IMR-90 (cell line): ENCODE results near the gene DBNDD1. TPM values are rescaled to one million over a fixed set of nuclear protein-coding genes. Genes with fewer than 3 reads are reported as not detected.
A peak's percentile ranks its signal among the peaks of the same experiment; 100 is the strongest.

ENCODE experiments used
- ATAC-seq: fragments of 200-7000 bp; cut with Tn5 transposase; 2 replicates; pipeline ENCODE4 v1.9.1; 2020; ENCODE audit warnings: low read depth, mild to moderate bottlenecking, moderate library complexity
- BruUV-seq: library from RNA; stranded (reverse); fragments of 400-500 nt; replicated peaks from 2 replicates; lab custom pipeline; 2021; lab: Mats Ljungman, UMichigan
- CTCF ChIA-PET: fragments of 300-600 bp; formaldehyde crosslinking; extraction: SDS; loops from one replicate; lab custom pipeline; 2021; ENCODE audit warnings: antibody characterized with exemption; lab: Yijun Ruan, JAX
- POLR2A ChIA-PET: fragments of 300-600 bp; sonication (Branson Sonifier 250); formaldehyde crosslinking; loops from one replicate; lab custom pipeline; 2022; ENCODE audit warnings: antibody characterized with exemption; ENCODE audit not compliant: unreplicated experiment; lab: Charles Lee
- DNase-seq: peaks from one replicate; pipeline ENCODE4 v3.0.0; 2013
- H2AFZ ChIP-seq: replicated peaks from 2 replicates; pipeline ENCODE3; 2013; ENCODE audit warnings: low read length, mild to moderate bottlenecking; ENCODE audit not compliant: poor library complexity
- H2AK5ac ChIP-seq: 2 replicates; pipeline ENCODE4 v1.6.1; 2013; ENCODE audit warnings: low read depth, low read length, inconsistent platforms
- H2AK9ac ChIP-seq: replicated peaks from 2 replicates; pipeline ENCODE3; 2013; ENCODE audit warnings: mild to moderate bottlenecking, low read depth, low read length, moderate library complexity; ENCODE audit not compliant: poor library complexity
- H2BK120ac ChIP-seq: 2 replicates; pipeline ENCODE4 v1.6.1; 2013; ENCODE audit warnings: low read depth, low read length, inconsistent platforms
- H2BK15ac ChIP-seq: 3 replicates; pipeline ENCODE4 v1.6.1; 2013; ENCODE audit warnings: low read depth, low read length, inconsistent platforms
- H2BK20ac ChIP-seq: 2 replicates; pipeline ENCODE4 v1.6.1; 2013; ENCODE audit warnings: low read depth, mild to moderate bottlenecking, inconsistent platforms, low read length, moderate library complexity
- H2BK5ac ChIP-seq: 2 replicates; pipeline ENCODE4 v1.6.1; 2013; ENCODE audit warnings: mild to moderate bottlenecking, low read depth, low read length, inconsistent platforms; ENCODE audit not compliant: poor library complexity, severe bottlenecking
- H3K14ac ChIP-seq: replicated peaks from 2 replicates; pipeline ENCODE4 v1.6.1; 2013; ENCODE audit warnings: low read depth, low read length, inconsistent platforms
- H3K18ac ChIP-seq: 2 replicates; pipeline ENCODE4 v1.6.1; 2013; ENCODE audit warnings: low read depth, low read length, control low read depth
- H3K23ac ChIP-seq: 2 replicates; pipeline ENCODE4 v1.6.1; 2013; ENCODE audit warnings: low read depth, low read length, inconsistent platforms
- H3K27ac ChIP-seq: 2 replicates; pipeline ENCODE4 v1.5.1; 2013; ENCODE audit warnings: mild to moderate bottlenecking, control low read depth, low read length; ENCODE audit not compliant: insufficient read depth
- H3K27me3 ChIP-seq: 2 replicates; pipeline ENCODE4 v1.6.1; 2013; ENCODE audit warnings: low read length; ENCODE audit not compliant: control insufficient read depth, insufficient read depth
- H3K36me3 ChIP-seq: 2 replicates; pipeline ENCODE4 v1.6.1; 2013; ENCODE audit warnings: low read length, mixed read lengths; ENCODE audit not compliant: control insufficient read depth, insufficient read depth
- H3K4ac ChIP-seq: 2 replicates; pipeline ENCODE4 v1.6.1; 2013; ENCODE audit warnings: low read depth, low read length, inconsistent platforms
- H3K4me1 ChIP-seq: 2 replicates; pipeline ENCODE4 v1.6.1; 2013; ENCODE audit warnings: low read length, mixed read lengths; ENCODE audit not compliant: control insufficient read depth, insufficient read depth
- H3K4me2 ChIP-seq: 2 replicates; pipeline ENCODE4 v1.6.1; 2013; ENCODE audit warnings: low read depth, mild to moderate bottlenecking, control low read depth, low read length, moderate library complexity
- H3K4me3 ChIP-seq: 2 replicates; pipeline ENCODE4 v1.5.1; 2013; ENCODE audit warnings: low read depth, mild to moderate bottlenecking, control low read depth, low read length, moderate library complexity; ENCODE audit not compliant: insufficient read depth
- H3K56ac ChIP-seq: 2 replicates; pipeline ENCODE4 v1.6.1; 2013; ENCODE audit warnings: low read length, inconsistent platforms; ENCODE audit not compliant: insufficient read depth; ENCODE audit errors: extremely low read depth
- H3K79me1 ChIP-seq, 2 experiments: 2 replicates each; pipeline ENCODE4 v1.6.1; 2013; ENCODE audit warnings: low read length in 2 of 2, inconsistent platforms in 1 of 2, low read depth in 1 of 2
- H3K9ac ChIP-seq: 2 replicates; pipeline ENCODE4 v1.6.1; 2013; ENCODE audit warnings: low read depth, low read length, control low read depth
- H3K9me1 ChIP-seq: 2 replicates; pipeline ENCODE4 v1.6.1; 2013; ENCODE audit warnings: low read length, inconsistent platforms; ENCODE audit not compliant: insufficient read depth
- H3K9me3 ChIP-seq: 2 replicates; pipeline ENCODE4 v1.6.1; 2013; ENCODE audit warnings: low read length; ENCODE audit not compliant: control insufficient read depth, insufficient read depth
- H4K20me1 ChIP-seq: 2 replicates; pipeline ENCODE4 v1.6.1; 2013; ENCODE audit warnings: low read length, inconsistent platforms; ENCODE audit not compliant: insufficient read depth
- H4K5ac ChIP-seq: 2 replicates; pipeline ENCODE4 v1.6.1; 2013; ENCODE audit warnings: mild to moderate bottlenecking, low read depth, low read length, control low read depth
- H4K8ac ChIP-seq, 2 experiments: 2 replicates each; pipeline ENCODE4 v1.6.1; 2013; ENCODE audit warnings: low read depth in 2 of 2, low read length in 2 of 2, control low read depth in 1 of 2, inconsistent platforms in 1 of 2
- H4K91ac ChIP-seq: 2 replicates; pipeline ENCODE4 v1.6.1; 2013; ENCODE audit warnings: low read depth, low read length, inconsistent platforms; ENCODE audit not compliant: insufficient read depth
- BHLHE40 ChIP-seq: fragments of 150-350 bp; IDR thresholded peaks from 2 replicates; pipeline ENCODE4 v1.6.1; 2016; ENCODE audit warnings: mild to moderate bottlenecking, low read depth, low read length
- ELK1 ChIP-seq: fragments of 150-350 bp; IDR thresholded peaks from 2 replicates; pipeline ENCODE4 v1.6.1; 2016; ENCODE audit warnings: low read depth, mild to moderate bottlenecking, low read length, moderate library complexity, borderline replicate concordance
- FOS ChIP-seq: fragments of 150-350 bp; IDR thresholded peaks from 2 replicates; pipeline ENCODE4 v1.6.1; 2016; ENCODE audit warnings: low read depth, low read length
- NFE2L2 ChIP-seq: fragments of 150-350 bp; IDR thresholded peaks from 2 replicates; pipeline ENCODE4 v1.6.1; 2016; ENCODE audit warnings: low read depth, mild to moderate bottlenecking, low read length
- WGBS, 2 experiments: methylation state at CpG; one replicate each; pipeline versions ENCODE4 v1.1.5 to v1.1.7; 2013; ENCODE audit warnings: missing lambda C conversion rate in 2 of 2; ENCODE audit not compliant: insufficient read length in 1 of 2; ENCODE audit errors: extremely low coverage in 2 of 2; 5-methylcytosine and 5-hydroxymethylcytosine counted together
- dilution Hi-C: fragments of 300-500 bp; cut with HindIII; formaldehyde crosslinking; loops from one replicate; pipeline ENCODE4 v1.14.3; 2018; ENCODE audit warnings: low sequenced_read_pairs; ENCODE audit not compliant: unreplicated experiment
- in situ Hi-C: fragments of 300-500 bp; cut with MboI; formaldehyde crosslinking; loops from 3 replicates; pipeline ENCODE4 v1.14.3; 2019; ENCODE audit warnings: low sequenced_read_pairs, inconsistent platforms, mixed read lengths
- intact Hi-C: fragments of 100-400 bp; cut with micrococcal nuclease; formaldehyde crosslinking; loops from 2 replicates; pipeline ENCODE4 v1.10.0; 2022
- polyA plus RNA-seq, 3 experiments: library from polyadenylated mRNA; depleted of rRNA; stranded (reverse); fragments of >200 nt; gene quantifications; 2 replicates each; pipeline ENCODE4 v1.2.3, GENCODE V29; 2012; ENCODE audit warnings: low replicate concordance in 1 of 3
- total RNA-seq: library from RNA; depleted of rRNA; stranded (reverse); fragments of >200 nt; gene quantifications from 2 replicates; pipeline ENCODE4 v1.2.3, GENCODE V29; 2012
- TF ChIP-seq, protein P1 (sequence below): fragments of 150-350 bp; IDR thresholded peaks from 2 replicates; pipeline ENCODE4 v1.6.1; 2017; ENCODE audit warnings: mild to moderate bottlenecking, antibody characterized with exemption, low read length, low read depth

DBNDD1 gene
- total and polyA plus RNA-seq, 2 of the 4 experiments (the other 2 are of a cell fraction) = 3.4 to 23.0 TPM

GRCh38 chr16:90046971-90047713 lies 27.9 kb upstream of the DBNDD1 start:
- POLR2A ChIA-PET = no interaction called here
- H3K14ac ChIP-seq = no peak overlapping the region; the same call in 1 of the 2 replicates
- no peak overlapping the region; the same call in 1 of the 2 replicates for H3K27ac ChIP-seq
- peak overlapping the region; percentile 65 to 84; a peak in 3 of 4 replicates for H4K8ac ChIP-seq
- no peaks in the 10 kb centered on the region for H3K9me1 ChIP-seq
- H3K23ac ChIP-seq = peak overlapping the region; percentile 45; the same call in 1 of the 2 replicates
- peak overlapping the region; percentile 20; the same call in 1 of the 2 replicates for H4K91ac ChIP-seq
- H4K20me1 ChIP-seq = no peaks in the 10 kb centered on the region
- no peak overlapping the region for H3K56ac ChIP-seq
- peak overlapping the region; percentile 26; the same call in 1 of the 2 replicates for H3K18ac ChIP-seq
- in situ Hi-C loops = no loop called here
- H3K36me3 ChIP-seq = peaks cover 12% of the 10 kb centered on the region; the same call in 1 of the 2 replicates
- H3K4me1 ChIP-seq = peaks cover 11% of the 10 kb centered on the region
- H3K9ac ChIP-seq = peak overlapping the region; percentile 8; the same call in 1 of the 2 replicates
- H2AFZ ChIP-seq = peak overlapping the region; percentile 89
- 0 out of 3 replicates have a peak overlapping the region, but pooled peaks have one; percentile 41 for H2BK15ac ChIP-seq
- H3K9me3 ChIP-seq = no peaks in the 10 kb centered on the region
- H2BK120ac ChIP-seq = peak overlapping the region; percentile 12; the same call in 1 of the 2 replicates
- 2% methylated on average over 7 of the region's 40 CpGs; no CpG with 5 or more reads in 1 of the 2 experiments for WGBS, 2 experiments
- H4K5ac ChIP-seq = peak overlapping the region; percentile 6
- no peaks in the 10 kb centered on the region for H3K79me1 ChIP-seq
- H3K4ac ChIP-seq = peak overlapping the region; percentile 61
- CTCF ChIA-PET = no interaction called here
- peak overlapping the region; percentile 35; the same call in 1 of the 2 replicates for H2AK5ac ChIP-seq
- dilution Hi-C loops = no loop called here
- ATAC-seq = peak; percentile 72
- peak overlapping the region; percentile 44 for H2BK5ac ChIP-seq
- H3K27me3 ChIP-seq = no peaks in the 10 kb centered on the region
- BruUV-seq = no TSS peak
- H2BK20ac ChIP-seq = 0 out of 2 replicates have a peak overlapping the region, but pooled peaks have one; percentile 14
- H3K4me3 ChIP-seq = peak overlapping the region; percentile 20; the same call in 1 of the 2 replicates
- H2AK9ac ChIP-seq = peak overlapping the region; percentile 84
- peak; percentile 58 for DNase-seq
- intact Hi-C loops = no loop called here
- peak overlapping the region; percentile 4 for H3K4me2 ChIP-seq
- TF ChIP-seq FOS (no peak), BHLHE40 (peak; percentile 7; the same call in 1 of the 2 replicates), ELK1 (no peak), NFE2L2 (no peak)
- TF ChIP-seq, protein P1, sequence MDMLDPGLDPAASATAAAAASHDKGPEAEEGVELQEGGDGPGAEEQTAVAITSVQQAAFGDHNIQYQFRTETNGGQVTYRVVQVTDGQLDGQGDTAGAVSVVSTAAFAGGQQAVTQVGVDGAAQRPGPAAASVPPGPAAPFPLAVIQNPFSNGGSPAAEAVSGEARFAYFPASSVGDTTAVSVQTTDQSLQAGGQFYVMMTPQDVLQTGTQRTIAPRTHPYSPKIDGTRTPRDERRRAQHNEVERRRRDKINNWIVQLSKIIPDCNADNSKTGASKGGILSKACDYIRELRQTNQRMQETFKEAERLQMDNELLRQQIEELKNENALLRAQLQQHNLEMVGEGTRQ = peak; percentile 58; the same call in 1 of the 2 replicates
